NCI-H2107 (cell line): ENCODE measurements around the gene COG1.

Source experiments
- DNase-seq: peaks from one replicate; lab custom pipeline; 2025; lab: John Stamatoyannopoulos, UW

The COG1 gene

GRCh38 chr17:73230088-73230487 is 37.2 kb downstream of the COG1 start:
- no peak for DNase-seq

GRCh38 chr17:73231395-73231794 is 38.5 kb downstream of the COG1 start:
- DNase-seq, result no peak

GRCh38 chr17:73231841-73232586 is 39.2 kb downstream of the COG1 start:
- DNase-seq, result peak; percentile 73

GRCh38 chr17:73232587-73233373 is 39.9 kb downstream of the COG1 start:
- DNase-seq, result no peak

GRCh38 chr17:73234736-73235135 is 41.9 kb downstream of the COG1 start:
- no peak for DNase-seq

GRCh38 chr17:73237714-73238113 is 44.9 kb downstream of the COG1 start:
- no peak for DNase-seq

GRCh38 chr17:73240561-73240960 is 47.7 kb downstream of the COG1 start:
- no peak for DNase-seq

- no peak for DNase-seq
Observed at GRCh38 chr17:73247726-73248125, 54.9 kb downstream of the COG1 start.

- DNase-seq, result no peak
Observed at GRCh38 chr17:73248532-73248931, 55.7 kb downstream of the COG1 start.

- no peak for DNase-seq
Observed at GRCh38 chr17:73249700-73250099, 56.8 kb downstream of the COG1 start.

GRCh38 chr17:73250851-73251640 is 58.2 kb downstream of the COG1 start:
- no peak for DNase-seq

- no peak for DNase-seq
Observed at GRCh38 chr17:73251871-73252270, 59.0 kb downstream of the COG1 start.

GRCh38 chr17:73255671-73256181 is 62.9 kb downstream of the COG1 start:
- no peak for DNase-seq

- DNase-seq, result no peak
Observed at GRCh38 chr17:73256220-73256619, 63.4 kb downstream of the COG1 start.

GRCh38 chr17:73257516-73257915 is 64.7 kb downstream of the COG1 start:
- no peak for DNase-seq
